H1 (cell line): ENCODE measurements around the gene PBX1. TPM values are rescaled to one million over a fixed set of nuclear protein-coding genes. Genes with fewer than 3 reads are reported as not detected.

Experiments
- CBX8 ChIP-seq: fragments of 300-800, 300-1000 bp; sonication (generic); IDR thresholded peaks from 2 replicates; pipeline ENCODE4 v1.7.1; 2016; ENCODE audit warnings: low read depth, low read length, borderline replicate concordance
- CEBPB ChIP-seq: IDR thresholded peaks from 2 replicates; pipeline ENCODE4 v1.6.1; 2012; ENCODE audit warnings: low read depth, low read length
- KDM5A ChIP-seq: fragments of 200-600 bp; IDR thresholded peaks from 2 replicates; pipeline ENCODE4 v1.7.1; 2012; ENCODE audit warnings: mild to moderate bottlenecking, low read length, inconsistent platforms, mixed read lengths
- POU5F1 ChIP-seq: IDR thresholded peaks from 2 replicates; pipeline ENCODE4 v1.6.1; 2011; ENCODE audit warnings: low read depth, mild to moderate bottlenecking, low read length, moderate library complexity
- polyA plus RNA-seq, 7 experiments: library from polyadenylated mRNA; depleted of rRNA in 3 of 7; stranded (reverse) in 5 of 7; unstranded in 2 of 7; fragments of >200 nt in 5 of 7; fragments of 200-250 nt in 2 of 7; gene quantifications; 1 replicate in 5 of 7; 2 replicates in 1 of 7; 4 replicates in 1 of 7; pipeline versions ENCODE4 v1.2.1 to v1.2.3, GENCODE V29; 2011 to 2013; ENCODE audit warnings: missing spikeins in 2 of 7, mixed read lengths in 2 of 7
- small RNA-seq: library from polyadenylated mRNA; stranded (forward); fragments of <200 nt; extraction: miRNeasy Mini kit (QIAGEN cat#:217004); gene quantifications from one replicate; pipeline ENCODE3, GENCODE V24; 2013; ENCODE audit not compliant: insufficient read depth
- total RNA-seq: library from RNA; stranded (reverse); fragmentation: NEBNext Ultra II Directional; extraction: Animal tissue kit (Norgen Biotek cat#: 25700); gene quantifications from 2 replicates; pipeline ENCODE4 v1.2.1, GENCODE V29; 2021
- TF ChIP-seq, protein P1 (sequence below): IDR thresholded peaks from 2 replicates; pipeline ENCODE4 v1.6.1; 2011; ENCODE audit warnings: low read length, improper control_type of control experiment

Gene PBX1
- total and polyA plus RNA-seq, 2 of the 8 experiments (the other 6 are each of a cell fraction or from before 2014, with no cell fraction given), result 87.4 to 124 TPM

DNA sequence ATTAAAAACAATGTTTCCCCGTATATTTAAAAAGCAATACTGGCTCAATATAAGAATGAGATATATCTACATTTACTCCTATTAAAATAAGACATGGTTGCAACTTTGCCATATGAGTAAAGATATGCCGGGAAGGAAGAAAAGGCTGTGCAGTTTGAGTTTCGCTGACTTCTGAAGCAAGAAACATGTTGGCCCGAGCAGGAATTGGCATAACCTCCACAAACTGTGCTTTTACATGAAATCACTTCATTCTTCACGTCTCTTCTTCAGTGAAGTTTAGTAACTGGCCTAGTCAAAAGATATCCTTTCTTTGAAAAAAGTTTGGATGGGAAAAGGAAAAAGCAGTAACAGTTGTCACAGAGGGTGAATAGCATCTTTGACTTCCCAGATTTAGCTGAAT is 342.0 kb downstream of the PBX1 start (continued):
- no peak for TF ChIP-seq KDM5A
- TF ChIP-seq POU5F1, result no peak
- TF ChIP-seq, protein P1, sequence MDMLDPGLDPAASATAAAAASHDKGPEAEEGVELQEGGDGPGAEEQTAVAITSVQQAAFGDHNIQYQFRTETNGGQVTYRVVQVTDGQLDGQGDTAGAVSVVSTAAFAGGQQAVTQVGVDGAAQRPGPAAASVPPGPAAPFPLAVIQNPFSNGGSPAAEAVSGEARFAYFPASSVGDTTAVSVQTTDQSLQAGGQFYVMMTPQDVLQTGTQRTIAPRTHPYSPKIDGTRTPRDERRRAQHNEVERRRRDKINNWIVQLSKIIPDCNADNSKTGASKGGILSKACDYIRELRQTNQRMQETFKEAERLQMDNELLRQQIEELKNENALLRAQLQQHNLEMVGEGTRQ, result no peak
- no peak for TF ChIP-seq CBX8
- TF ChIP-seq CEBPB, result no peak

Small RNA genes within 50 kb of the gene (small RNA-seq; reads per million reads assigned to genes)
- gene RF00017, result not detected
- not detected for gene RF00019
- not detected for gene RNU6-171P
